HEK293 (cell line): ENCODE results near the gene IDI2.

Experiments
- BCL11A ChIP-seq: fragments of 450-650 bp; formaldehyde crosslinking; IDR thresholded peaks from 2 replicates; pipeline ENCODE4 v1.5.1; 2016; ENCODE audit warnings: low read depth, missing biosample characterization, missing genetic modification characterization
- GLI4 ChIP-seq: fragments of 450-650 bp; formaldehyde crosslinking; IDR thresholded peaks from 2 replicates; pipeline ENCODE4 v1.5.1; 2016; ENCODE audit warnings: missing biosample characterization, missing genetic modification characterization
- MYNN ChIP-seq: fragments of 450-650 bp; formaldehyde crosslinking; IDR thresholded peaks from 2 replicates; pipeline ENCODE4 v1.5.1; 2016; ENCODE audit warnings: missing biosample characterization, missing genetic modification characterization, borderline replicate concordance
- PBX3 ChIP-seq: sonication (generic); formaldehyde crosslinking; IDR thresholded peaks from 2 replicates; pipeline ENCODE4 v1.8.1; 2022; ENCODE audit warnings: mild to moderate bottlenecking, moderate library complexity, missing genetic modification reagents
- TSHZ1 ChIP-seq: fragments of 450-650 bp; formaldehyde crosslinking; IDR thresholded peaks from 2 replicates; pipeline ENCODE4 v1.5.1; 2016; ENCODE audit warnings: missing biosample characterization, missing genetic modification characterization, borderline replicate concordance
- ZBTB21 ChIP-seq: fragments of 450-650 bp; formaldehyde crosslinking; IDR thresholded peaks from 2 replicates; pipeline ENCODE4 v1.5.1; 2017; ENCODE audit warnings: missing biosample characterization, missing genetic modification characterization
- ZBTB26 ChIP-seq: fragments of 450-650 bp; formaldehyde crosslinking; optimal IDR thresholded peaks from 2 replicates; pipeline ENCODE3; 2016; ENCODE audit warnings: missing biosample characterization, mild to moderate bottlenecking, missing genetic modification characterization
- ZFHX2 ChIP-seq: fragments of 450-650 bp; formaldehyde crosslinking; conservative IDR thresholded peaks from 2 replicates; pipeline ENCODE4 v1.5.1; 2016; ENCODE audit warnings: missing biosample characterization, missing genetic modification characterization
- ZFP41 ChIP-seq: fragments of 450-650 bp; formaldehyde crosslinking; IDR thresholded peaks from 2 replicates; pipeline ENCODE4 v1.5.1; 2016; ENCODE audit warnings: missing biosample characterization, missing genetic modification characterization, borderline replicate concordance
- ZNF155 ChIP-seq: fragments of 450-650 bp; formaldehyde crosslinking; IDR thresholded peaks from 2 replicates; pipeline ENCODE4 v1.5.1; 2016; ENCODE audit warnings: missing biosample characterization, missing genetic modification characterization
- ZNF214 ChIP-seq: fragments of 450-650 bp; formaldehyde crosslinking; IDR thresholded peaks from 2 replicates; pipeline ENCODE4 v1.5.1; 2017; ENCODE audit warnings: missing biosample characterization, mild to moderate bottlenecking, missing genetic modification characterization, borderline replicate concordance
- ZNF280C ChIP-seq: fragments of 450-650 bp; formaldehyde crosslinking; IDR thresholded peaks from 2 replicates; pipeline ENCODE4 v1.5.1; 2016; ENCODE audit warnings: missing biosample characterization, missing genetic modification characterization
- ZNF324 ChIP-seq: fragments of 450-650 bp; formaldehyde crosslinking; IDR thresholded peaks from 2 replicates; pipeline ENCODE4 v1.5.1; 2016; ENCODE audit warnings: missing biosample characterization, missing genetic modification characterization
- ZNF354C ChIP-seq: fragments of 450-650 bp; formaldehyde crosslinking; IDR thresholded peaks from 2 replicates; pipeline ENCODE4 v1.5.1; 2016; ENCODE audit warnings: missing biosample characterization, missing genetic modification characterization, low read depth, borderline replicate concordance
- ZNF366 ChIP-seq: fragments of 450-650 bp; formaldehyde crosslinking; conservative IDR thresholded peaks from 2 replicates; pipeline ENCODE4 v1.5.1; 2016; ENCODE audit warnings: missing biosample characterization, missing genetic modification characterization
- ZNF37A ChIP-seq: fragments of 450-650 bp; IDR thresholded peaks from 2 replicates; pipeline ENCODE4 v1.5.1; 2018; ENCODE audit warnings: missing biosample characterization, missing genetic modification characterization
- ZNF404 ChIP-seq: fragments of 450-650 bp; formaldehyde crosslinking; IDR thresholded peaks from 2 replicates; pipeline ENCODE4 v1.5.1; 2017; ENCODE audit warnings: missing biosample characterization, missing genetic modification characterization
- ZNF426 ChIP-seq: fragments of 450-650 bp; formaldehyde crosslinking; IDR thresholded peaks from 2 replicates; pipeline ENCODE4 v1.5.1; 2017; ENCODE audit warnings: missing biosample characterization, missing genetic modification characterization, mild to moderate bottlenecking, inconsistent platforms, moderate library complexity
- ZNF513 ChIP-seq: fragments of 450-650 bp; IDR thresholded peaks from 2 replicates; pipeline ENCODE4 v1.5.1; 2018; ENCODE audit warnings: missing biosample characterization, missing genetic modification characterization
- ZNF558 ChIP-seq: fragments of 450-650 bp; formaldehyde crosslinking; IDR thresholded peaks from 2 replicates; pipeline ENCODE4 v1.5.1; 2016; ENCODE audit warnings: missing biosample characterization, missing genetic modification characterization
- ZNF629 ChIP-seq: fragments of 450-650 bp; formaldehyde crosslinking; IDR thresholded peaks from 2 replicates; pipeline ENCODE4 v1.5.1; 2017; ENCODE audit warnings: missing biosample characterization, missing genetic modification characterization
- ZNF660 ChIP-seq: fragments of 450-650 bp; IDR thresholded peaks from 2 replicates; pipeline ENCODE4 v1.5.1; 2018; ENCODE audit warnings: missing biosample characterization, mild to moderate bottlenecking, missing genetic modification characterization
- ZXDB ChIP-seq: fragments of 450-650 bp; formaldehyde crosslinking; IDR thresholded peaks from 2 replicates; pipeline ENCODE4 v1.5.1; 2016; ENCODE audit warnings: missing biosample characterization, missing genetic modification characterization

IDI2 gene

GRCh38 chr10:1054684-1055083 is 29.0 kb upstream of the IDI2 start (continued):
- no peak for TF ChIP-seq ZNF354C (tag by site-specific recombination)
- TF ChIP-seq BCL11A = peak; percentile 64; the same call in 1 of the 2 replicates
- no peak for TF ChIP-seq PBX3
- peak; percentile 81 for TF ChIP-seq ZNF366
- no peak for TF ChIP-seq ZFP41
- peak; percentile 56 for TF ChIP-seq ZNF324 (tag by site-specific recombination)
- TF ChIP-seq ZNF660 = no peak
- no peak for TF ChIP-seq MYNN (tag by site-specific recombination)
- peak; percentile 94 for TF ChIP-seq ZBTB21 (tag by site-specific recombination)
- no peak for TF ChIP-seq ZNF37A (tag by site-specific recombination)
- no peak for TF ChIP-seq ZNF404
- peak; percentile 99 for TF ChIP-seq ZNF629 (tag by site-specific recombination)
- no peak for TF ChIP-seq ZNF214 (tag by site-specific recombination)
- TF ChIP-seq ZXDB (tag by site-specific recombination) = peak; percentile 40; the same call in 1 of the 2 replicates
- no peak for TF ChIP-seq ZNF280C (tag by site-specific recombination)
- peak; percentile 23 for TF ChIP-seq ZBTB26 (tag by site-specific recombination)
- peak; percentile 77 for TF ChIP-seq TSHZ1 (tag by site-specific recombination)
- TF ChIP-seq ZNF426 (tag by site-specific recombination) = no peak
- TF ChIP-seq GLI4 (tag by site-specific recombination) = no peak
- TF ChIP-seq ZNF155 (tag by site-specific recombination) = no peak
- no peak for TF ChIP-seq ZNF513 (tag by site-specific recombination)
- no peak for TF ChIP-seq ZFHX2 (tag by site-specific recombination)
- peak; percentile 32; the same call in 1 of the 2 replicates for TF ChIP-seq ZNF558 (tag by site-specific recombination)
